ENCODE measurements around the gene PRR35. TPM values are rescaled to one million over a fixed set of nuclear protein-coding genes. Genes with fewer than 3 reads are reported as not detected.

PRR35 gene
- polyA plus RNA-seq, 1 donor (not counting 4 experiments of a cell fraction or from before 2014, with no cell fraction given), result not detected

DNA sequence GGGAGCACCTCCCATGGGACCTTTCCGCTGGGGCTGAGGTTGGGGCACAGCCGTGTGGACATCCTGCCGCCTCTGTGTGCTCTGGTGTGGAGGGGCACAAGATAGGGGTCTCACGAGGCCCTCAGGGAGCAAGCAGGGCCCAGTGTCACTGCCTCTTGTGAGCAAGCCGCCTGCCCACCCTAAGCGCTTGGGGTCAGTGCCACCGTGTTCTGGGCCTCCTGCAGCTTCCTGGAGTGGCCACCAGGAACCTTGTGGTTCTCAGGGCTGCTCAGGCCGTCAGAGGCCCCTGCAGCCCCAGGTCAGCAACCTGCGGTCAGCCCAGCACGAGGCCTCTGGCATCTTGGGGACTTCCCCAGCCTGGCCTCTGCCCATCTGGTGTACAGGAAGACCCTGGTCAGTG, 46.2 kb upstream of the PRR35 start:
- Histone ChIP-seq H3K4me1 (ENCODE audit: control insufficient read depth, extremely low read depth, insufficient read depth, low read length) (no peaks in the 10 kb centered on the region), H3K79me2 (ENCODE audit: control insufficient read depth, insufficient read depth, low read length) (no peaks in the 10 kb centered on the region), H3K27me3 (ENCODE audit: control insufficient read depth, extremely low read depth, insufficient read depth, low read length) (no peaks in the 10 kb centered on the region), H3K4me3 (ENCODE audit: control insufficient read depth in 2 of 3, extremely low read depth in 1 of 3, insufficient read depth in 2 of 3, low read depth in 1 of 3, low read length in 3 of 3) (no peak overlapping the region), H3K36me3 (ENCODE audit: control insufficient read depth in 2 of 2, extremely low read depth in 1 of 2, insufficient read depth in 2 of 2, low read length in 2 of 2) (peaks cover 8 to 9% of the 10 kb centered on the region in 2 experiments), H3K27ac (ENCODE audit: control insufficient read depth, insufficient read depth, low read length) (no peak overlapping the region), H3K9me1 (ENCODE audit: control insufficient read depth, extremely low read depth, insufficient read depth, low read length) (no peaks in the 10 kb centered on the region), H3K4me2 (ENCODE audit: control insufficient read depth, extremely low read depth, insufficient read depth, low read depth, low read length) (no peak overlapping the region), H4K20me1 (ENCODE audit: control insufficient read depth, extremely low read depth, insufficient read depth, low read length) (peaks cover 2% of the 10 kb centered on the region), H3K9ac (ENCODE audit: control insufficient read depth, extremely low read depth, insufficient read depth, low read length) (no peak overlapping the region), H2AFZ (ENCODE audit: control insufficient read depth, low read length) (no peak overlapping the region), H3K9me3 (ENCODE audit: control insufficient read depth, low read depth, low read length) (no peaks in the 10 kb centered on the region)
- DNase-seq (ENCODE audit: low read depth, low spot score) (no peak), FAIRE-seq (no peak)
- TF ChIP-seq EZH2 (IDR thresholded peaks at IDR 0.05; ENCODE audit: low read length), result no peak
- TF ChIP-seq, protein P1, sequence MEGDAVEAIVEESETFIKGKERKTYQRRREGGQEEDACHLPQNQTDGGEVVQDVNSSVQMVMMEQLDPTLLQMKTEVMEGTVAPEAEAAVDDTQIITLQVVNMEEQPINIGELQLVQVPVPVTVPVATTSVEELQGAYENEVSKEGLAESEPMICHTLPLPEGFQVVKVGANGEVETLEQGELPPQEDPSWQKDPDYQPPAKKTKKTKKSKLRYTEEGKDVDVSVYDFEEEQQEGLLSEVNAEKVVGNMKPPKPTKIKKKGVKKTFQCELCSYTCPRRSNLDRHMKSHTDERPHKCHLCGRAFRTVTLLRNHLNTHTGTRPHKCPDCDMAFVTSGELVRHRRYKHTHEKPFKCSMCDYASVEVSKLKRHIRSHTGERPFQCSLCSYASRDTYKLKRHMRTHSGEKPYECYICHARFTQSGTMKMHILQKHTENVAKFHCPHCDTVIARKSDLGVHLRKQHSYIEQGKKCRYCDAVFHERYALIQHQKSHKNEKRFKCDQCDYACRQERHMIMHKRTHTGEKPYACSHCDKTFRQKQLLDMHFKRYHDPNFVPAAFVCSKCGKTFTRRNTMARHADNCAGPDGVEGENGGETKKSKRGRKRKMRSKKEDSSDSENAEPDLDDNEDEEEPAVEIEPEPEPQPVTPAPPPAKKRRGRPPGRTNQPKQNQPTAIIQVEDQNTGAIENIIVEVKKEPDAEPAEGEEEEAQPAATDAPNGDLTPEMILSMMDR (optimal IDR thresholded peaks at IDR 0.05 in 1 of 3, IDR thresholded peaks at IDR 0.05 in 1 of 3, conservative IDR thresholded peaks at IDR 0.05 in 1 of 3; ENCODE audit: extremely low read depth in 1 of 3, insufficient read depth in 2 of 3, low read length in 3 of 3), result no peak
- dilution Hi-C loops (cut with MboI; ENCODE audit: extremely low pct_ligation_motif_present, low sequenced_read_pairs), result no loop called here

GRCh38 chr16:515175-515938, 44.8 kb upstream of the PRR35 start:
- DNase-seq (ENCODE audit: low read depth, low spot score), result no peak
- H3K27me3 ChIP-seq (ENCODE audit: control insufficient read depth, extremely low read depth, insufficient read depth, low read length), result no peaks in the 10 kb centered on the region
- H3K4me3 ChIP-seq (ENCODE audit: control insufficient read depth in 2 of 3, extremely low read depth in 1 of 3, insufficient read depth in 2 of 3, low read depth in 1 of 3, low read length in 3 of 3), result no peak overlapping the region
- H4K20me1 ChIP-seq (ENCODE audit: control insufficient read depth, extremely low read depth, insufficient read depth, low read length), result peaks cover 3% of the 10 kb centered on the region
- no peak for FAIRE-seq
- dilution Hi-C loops (cut with MboI; ENCODE audit: extremely low pct_ligation_motif_present, low sequenced_read_pairs), result no loop called here
- no peaks in the 10 kb centered on the region for H3K9me3 ChIP-seq (ENCODE audit: control insufficient read depth, low read depth, low read length)
- H3K4me1 ChIP-seq (ENCODE audit: control insufficient read depth, extremely low read depth, insufficient read depth, low read length), result no peaks in the 10 kb centered on the region
- no peaks in the 10 kb centered on the region for H3K79me2 ChIP-seq (ENCODE audit: control insufficient read depth, insufficient read depth, low read length)
- no peak overlapping the region for H3K27ac ChIP-seq (ENCODE audit: control insufficient read depth, insufficient read depth, low read length)
- TF ChIP-seq, protein P1 (optimal IDR thresholded peaks at IDR 0.05 in 1 of 3, IDR thresholded peaks at IDR 0.05 in 1 of 3, conservative IDR thresholded peaks at IDR 0.05 in 1 of 3; ENCODE audit: extremely low read depth in 1 of 3, insufficient read depth in 2 of 3, low read length in 3 of 3), result no peak
- TF ChIP-seq EZH2 (IDR thresholded peaks at IDR 0.05; ENCODE audit: low read length), result no peak
- no peak overlapping the region for H2AFZ ChIP-seq (ENCODE audit: control insufficient read depth, low read length)
- no peak overlapping the region for H3K4me2 ChIP-seq (ENCODE audit: control insufficient read depth, extremely low read depth, insufficient read depth, low read depth, low read length)
- H3K9ac ChIP-seq (ENCODE audit: control insufficient read depth, extremely low read depth, insufficient read depth, low read length), result no peak overlapping the region
- H3K9me1 ChIP-seq (ENCODE audit: control insufficient read depth, extremely low read depth, insufficient read depth, low read length), result no peaks in the 10 kb centered on the region
- H3K36me3 ChIP-seq (ENCODE audit: control insufficient read depth in 2 of 2, extremely low read depth in 1 of 2, insufficient read depth in 2 of 2, low read length in 2 of 2), result peaks cover 8 to 18% of the 10 kb centered on the region in 2 experiments

Measured in keratinocyte (primary cell).